Brain microvascular endothelial cell (primary cell): ENCODE data around the gene NEK10.

Experiments
- DNase-seq: peaks from one replicate; pipeline ENCODE4 v3.0.0-alpha.2; 2020
- H3K27ac ChIP-seq: fragments of 250-450 bp; sonication (Bioruptor Pico); 2 replicates; pipeline ENCODE4 v1.5.1; 2020; ENCODE audit warnings: mild to moderate bottlenecking, moderate library complexity
- H3K27me3 ChIP-seq: fragments of 250-450 bp; sonication (Bioruptor Pico); replicated peaks from 2 replicates; pipeline ENCODE4 v1.5.1; 2020; ENCODE audit warnings: mild to moderate bottlenecking
- H3K36me3 ChIP-seq: fragments of 250-450 bp; sonication (Bioruptor Pico); replicated peaks from 2 replicates; pipeline ENCODE4 v1.5.1; 2020; ENCODE audit warnings: mild to moderate bottlenecking
- H3K4me3 ChIP-seq: 2 replicates; pipeline ENCODE4 v1.5.1; 2011; ENCODE audit warnings: low read depth, mild to moderate bottlenecking, control low read depth, low read length, moderate library complexity
- CTCF ChIP-seq: IDR thresholded peaks from 2 replicates; pipeline ENCODE4 v1.5.1; 2011; ENCODE audit warnings: low read depth, mild to moderate bottlenecking, moderate library complexity, low read length, control low read depth, inconsistent platforms; ENCODE audit errors: missing control alignments
- in situ Hi-C: cut with HindIII; loops from 2 replicates; pipeline ENCODE4 v1.10.0; 2017; ENCODE audit warnings: low sequenced_read_pairs, low pct_ligation_motif_present

Gene NEK10

GRCh38 chr3:27285668-27286067 is 83.5 kb downstream of the NEK10 start:
- Histone ChIP-seq H3K27ac (no peak overlapping the region), H3K36me3 (no peaks in the 10 kb centered on the region), H3K27me3 (no peaks in the 10 kb centered on the region), H3K4me3 (no peak overlapping the region)
- no peak for DNase-seq
- TF ChIP-seq CTCF: no peak
- in situ Hi-C loops: no loop called here

- H3K27ac ChIP-seq: no peak overlapping the region
- H3K4me3 ChIP-seq: no peak overlapping the region
- TF ChIP-seq CTCF: no peak
- no peaks in the 10 kb centered on the region for H3K36me3 ChIP-seq
- in situ Hi-C loops: no loop called here
- no peak for DNase-seq
- no peaks in the 10 kb centered on the region for H3K27me3 ChIP-seq
These were observed 87.5 kb downstream of the NEK10 start for GRCh38 chr3:27281671-27282150.

- H3K4me3 ChIP-seq: no peak overlapping the region
These were observed 90.1 kb downstream of the NEK10 start for GRCh38 chr3:27279123-27279522.

GRCh38 chr3:27278383-27279055 is 90.7 kb downstream of the NEK10 start:
- in situ Hi-C loops: no loop called here
- no peak overlapping the region for H3K4me3 ChIP-seq
- no peak for TF ChIP-seq CTCF
- H3K27me3 ChIP-seq: no peaks in the 10 kb centered on the region
- H3K36me3 ChIP-seq: no peaks in the 10 kb centered on the region
- DNase-seq: no peak
- H3K27ac ChIP-seq: no peak overlapping the region

More at GRCh38 chr3:27279123-27279522, 90.1 kb downstream of the NEK10 start:
- in situ Hi-C loops: no loop called here
- H3K36me3 ChIP-seq: no peaks in the 10 kb centered on the region
- peak; percentile 5 for DNase-seq
- TF ChIP-seq CTCF: peak; percentile 59
- no peak overlapping the region for H3K27ac ChIP-seq
- no peaks in the 10 kb centered on the region for H3K27me3 ChIP-seq

- DNase-seq: no peak
These were observed 93.7 kb downstream of the NEK10 start for GRCh38 chr3:27275441-27275990.

More at GRCh38 chr3:27275441-27275990, 93.7 kb downstream of the NEK10 start:
- Histone ChIP-seq H3K27me3 (no peaks in the 10 kb centered on the region), H3K27ac (no peak overlapping the region), H3K36me3 (no peaks in the 10 kb centered on the region), H3K4me3 (no peak overlapping the region)
- no peak for TF ChIP-seq CTCF
- in situ Hi-C loops: no loop called here
